ENCODE results near the gene PFKP.
"Not testable (repeated sequence)": the region's sequence is repeated elsewhere in the genome, so short reads cannot be mapped to it uniquely, and the experiment has no call there.

Gene PFKP

DNA sequence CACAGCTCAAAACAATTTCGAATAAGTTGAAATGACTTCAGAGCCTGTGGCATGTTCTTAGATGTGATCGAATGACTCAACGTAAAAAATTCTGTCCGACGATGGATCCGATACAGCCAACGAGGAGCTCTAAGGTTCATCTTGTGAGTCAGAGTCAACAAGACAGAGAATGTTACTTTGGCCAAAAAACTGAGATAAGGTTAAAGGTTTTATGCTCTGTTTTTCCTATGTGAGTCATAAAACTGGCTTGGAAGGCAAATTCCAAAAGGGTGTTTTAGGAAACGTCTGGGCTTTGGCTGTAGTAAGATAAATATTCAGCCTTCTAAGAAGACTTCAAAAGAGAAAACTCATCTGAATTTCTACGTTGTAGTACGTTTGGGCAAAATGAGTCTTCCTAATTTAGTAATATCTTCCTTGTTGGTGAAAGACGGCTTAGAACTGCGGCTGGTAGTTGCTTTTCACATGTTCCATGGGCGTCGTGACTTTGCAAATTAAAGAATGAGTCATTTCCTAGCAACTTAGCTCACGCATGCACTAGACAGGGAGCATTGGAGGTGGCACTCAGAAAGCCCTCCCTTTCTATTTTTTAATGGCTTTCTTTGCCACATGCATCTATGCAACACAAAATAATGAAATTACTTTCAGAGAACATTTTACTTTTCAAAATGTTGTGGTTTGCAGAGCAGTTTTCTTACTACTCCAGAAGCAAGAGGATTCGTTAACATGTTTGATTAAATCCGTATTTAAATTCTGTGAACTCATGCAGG, 28.2 kb downstream of the PFKP start:
- in situ Hi-C loops (cut with MboI; ENCODE audit: low sequenced_read_pairs), result no loop called here

DNA sequence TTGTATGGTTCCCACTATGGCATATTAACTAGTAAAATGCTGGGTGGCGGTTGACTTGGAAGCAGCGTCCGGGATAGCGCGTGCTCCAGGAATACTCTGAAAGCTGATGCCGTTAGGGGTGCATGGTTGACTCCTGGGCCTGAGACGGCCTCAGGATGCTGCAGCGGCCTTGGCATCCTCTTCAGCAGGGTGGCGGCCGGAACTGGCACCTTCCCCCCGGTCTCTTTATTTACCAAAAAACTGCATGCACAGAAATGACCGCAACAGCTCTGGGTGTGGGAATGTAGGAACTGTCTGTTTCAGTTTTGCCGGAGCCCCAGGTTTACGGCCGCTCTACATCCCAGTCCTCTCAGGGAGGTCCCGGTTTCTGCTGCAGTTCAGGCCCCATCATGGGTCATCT, 28.8 kb downstream of the PFKP start:
- in situ Hi-C loops (cut with MboI; ENCODE audit: low sequenced_read_pairs), result no loop called here

DNA sequence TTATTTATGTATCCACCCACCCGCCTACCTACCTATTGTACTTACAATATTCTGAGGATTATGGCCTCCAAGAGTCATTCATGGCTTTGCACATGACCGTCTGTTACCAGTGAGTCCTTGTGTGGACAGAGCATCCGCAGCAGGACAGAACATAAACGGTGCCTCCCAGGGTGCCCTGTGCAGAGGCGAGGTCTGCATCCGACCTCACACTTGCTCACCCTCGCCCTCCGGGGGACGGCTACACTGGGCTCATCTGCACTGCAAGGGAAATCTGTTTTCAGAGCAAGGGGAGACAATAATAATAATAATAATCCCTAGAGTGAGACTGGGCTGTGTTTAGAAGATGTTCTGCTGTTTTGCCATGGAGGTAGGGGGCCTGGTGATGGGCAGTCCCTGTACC, 29.8 kb downstream of the PFKP start:
- in situ Hi-C loops (cut with MboI; ENCODE audit: low sequenced_read_pairs), result no loop called here

DNA sequence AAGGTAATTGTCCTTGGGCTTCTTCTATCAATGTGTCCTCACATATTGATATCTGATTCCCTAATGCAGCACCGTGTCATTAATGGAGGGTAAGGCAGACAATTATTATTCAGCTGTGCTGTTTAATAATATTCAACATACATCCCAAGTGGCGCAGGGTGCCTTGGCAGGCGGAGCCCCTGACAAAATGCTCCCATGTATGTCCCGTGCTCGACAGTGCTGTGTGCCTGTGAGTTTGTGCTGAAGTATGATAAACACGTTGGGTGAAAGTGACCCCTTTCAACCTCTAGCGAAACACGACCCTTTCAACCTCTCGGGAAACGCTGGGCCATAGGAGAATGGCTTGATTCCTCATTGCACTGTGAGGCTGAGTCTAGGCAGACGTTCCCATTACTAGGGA, 31.3 kb downstream of the PFKP start:
- in situ Hi-C loops (cut with MboI; ENCODE audit: low sequenced_read_pairs), result no loop called here

DNA sequence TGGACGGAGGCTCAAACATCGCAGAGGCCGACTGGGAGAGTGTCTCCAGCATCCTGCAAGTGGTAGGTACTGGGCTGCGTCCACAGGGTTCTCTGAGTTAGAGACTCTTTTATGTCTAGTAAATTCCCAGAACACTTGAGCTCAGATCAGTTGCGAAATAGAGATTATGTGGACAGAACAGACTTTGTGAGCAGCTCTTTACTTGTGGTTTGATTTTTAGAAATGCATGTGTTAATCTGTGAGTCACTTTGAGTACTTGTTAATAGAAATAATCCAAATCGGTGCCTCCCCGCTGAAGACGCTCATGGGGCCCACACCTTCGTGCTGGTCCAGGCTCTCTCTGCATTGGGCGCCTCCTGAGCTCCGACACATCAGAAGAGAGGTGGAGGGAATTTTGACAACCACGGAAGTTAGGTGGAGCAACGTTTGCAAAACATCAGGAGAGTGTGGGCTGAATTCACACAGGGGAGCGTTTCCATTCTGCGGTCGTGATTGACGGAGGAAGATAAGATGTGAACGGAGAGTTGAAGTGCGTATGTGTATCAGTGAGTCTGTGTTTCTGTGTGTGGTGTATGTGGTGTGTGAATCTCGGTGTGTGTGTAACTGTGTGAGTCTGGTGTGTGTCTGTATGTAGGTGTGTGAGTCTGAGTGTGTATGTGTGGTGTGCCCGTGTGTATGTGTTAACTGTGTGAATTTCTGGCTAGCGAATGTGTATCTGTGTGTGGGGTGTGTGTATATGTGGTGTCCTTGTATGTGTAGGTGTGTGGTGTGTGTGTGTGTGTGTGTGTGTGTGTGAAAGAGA, 32.1 kb downstream of the PFKP start:
- in situ Hi-C loops (cut with MboI; ENCODE audit: low sequenced_read_pairs), result no loop called here

DNA sequence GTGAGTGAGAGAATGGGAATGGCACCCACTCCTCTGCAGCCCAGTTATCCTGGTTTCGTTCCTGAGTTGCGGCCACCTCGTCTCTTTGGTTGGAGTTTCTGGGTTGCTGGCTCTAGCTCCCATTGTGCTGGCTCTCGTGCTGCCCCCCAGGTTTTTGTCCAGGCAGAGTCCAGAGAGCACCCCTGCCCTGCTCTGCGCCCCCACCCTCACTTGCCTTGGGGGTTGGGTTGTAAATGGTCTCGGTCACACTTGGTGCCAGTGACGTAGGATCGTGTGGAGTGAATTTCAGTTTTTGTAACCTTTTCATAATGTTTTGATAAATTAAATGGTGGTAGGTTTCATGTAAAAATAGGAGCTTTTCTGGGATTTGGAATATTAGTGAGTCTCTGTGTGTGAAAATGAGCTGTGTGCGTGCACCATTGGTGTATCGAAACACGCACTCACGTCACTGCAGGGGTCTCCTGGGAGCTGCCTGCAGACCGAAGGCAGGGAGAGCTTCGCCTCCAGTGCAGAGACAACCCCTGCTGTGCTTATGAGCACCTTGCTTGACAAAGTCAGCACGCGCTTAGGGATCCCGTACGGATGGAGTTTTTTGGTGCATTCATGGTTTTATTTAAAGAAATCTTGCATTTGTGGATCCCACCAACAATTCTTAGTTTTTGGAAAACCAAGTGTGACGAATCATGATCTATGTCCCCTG, 32.9 kb downstream of the PFKP start:
- in situ Hi-C loops (cut with MboI; ENCODE audit: low sequenced_read_pairs), result no loop called here

DNA sequence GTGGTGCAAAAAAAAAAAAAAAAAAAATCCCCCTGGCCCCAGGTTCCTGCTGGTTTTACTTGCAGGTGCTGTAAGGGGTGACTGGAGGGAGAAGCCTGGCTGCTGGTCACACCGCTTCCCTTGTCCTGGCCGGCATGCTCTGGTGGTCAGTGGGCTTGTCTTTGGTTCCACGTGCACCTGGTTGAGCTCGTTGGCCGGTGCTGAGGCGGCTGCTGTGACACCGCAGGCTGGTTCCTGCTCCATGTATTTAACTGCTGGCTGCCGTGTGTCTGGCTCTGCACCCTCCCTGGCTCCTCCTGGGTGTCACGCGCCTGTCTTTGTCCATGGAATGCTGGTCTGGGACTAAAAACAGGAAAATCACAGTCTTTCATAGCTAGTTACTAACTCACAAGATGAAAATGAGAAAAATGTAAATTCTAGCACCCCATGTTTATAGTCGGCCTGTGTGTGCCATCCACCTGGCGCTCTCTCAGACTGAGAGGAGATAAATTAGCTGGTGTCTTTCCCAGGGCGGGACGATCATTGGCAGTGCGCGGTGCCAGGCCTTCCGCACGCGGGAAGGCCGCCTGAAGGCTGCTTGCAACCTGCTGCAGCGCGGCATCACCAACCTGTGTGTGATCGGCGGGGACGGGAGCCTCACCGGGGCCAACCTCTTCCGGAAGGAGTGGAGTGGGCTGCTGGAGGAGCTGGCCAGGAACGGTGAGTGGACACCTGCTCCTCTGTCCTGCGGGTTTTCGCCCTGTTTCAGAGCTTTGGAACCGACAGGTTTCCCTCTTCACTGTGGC, 33.7 kb downstream of the PFKP start:
- in situ Hi-C loops (cut with MboI; ENCODE audit: low sequenced_read_pairs), result no loop called here

DNA sequence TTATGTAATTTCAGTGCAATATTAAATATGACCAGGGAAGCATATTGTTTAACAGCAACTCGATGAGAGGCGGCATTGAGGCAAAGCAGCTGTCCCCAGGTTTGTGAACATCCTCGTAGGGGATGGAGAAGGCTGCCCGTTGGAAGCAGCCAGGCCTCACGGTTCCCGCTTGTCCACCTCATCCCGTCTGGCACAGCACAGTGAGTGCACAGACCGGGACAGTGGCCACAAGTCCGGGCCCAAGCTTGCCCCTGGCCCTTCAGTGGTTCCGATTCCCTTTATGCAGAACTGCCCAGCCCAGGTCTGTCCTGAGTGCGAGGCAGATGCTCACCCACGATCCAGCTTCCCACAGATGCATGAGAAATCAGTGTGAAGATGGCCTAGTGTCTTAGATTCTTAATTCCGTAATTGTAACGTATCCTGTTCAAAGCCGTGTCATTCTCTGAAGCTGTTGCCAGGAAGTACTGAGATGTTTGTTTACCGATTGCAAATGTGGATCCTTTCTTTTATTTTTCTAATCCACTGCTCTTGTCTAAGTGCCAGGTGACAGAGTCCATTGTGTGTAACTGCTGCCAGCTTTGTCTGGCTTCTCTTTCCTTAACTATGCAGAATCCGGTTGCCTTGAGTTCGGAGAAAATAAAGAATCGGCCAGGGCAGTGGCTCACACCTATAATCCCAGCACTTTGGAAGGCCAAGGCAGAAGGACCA, 35.5 kb downstream of the PFKP start:
- in situ Hi-C loops (cut with MboI; ENCODE audit: low sequenced_read_pairs), result no loop called here

DNA sequence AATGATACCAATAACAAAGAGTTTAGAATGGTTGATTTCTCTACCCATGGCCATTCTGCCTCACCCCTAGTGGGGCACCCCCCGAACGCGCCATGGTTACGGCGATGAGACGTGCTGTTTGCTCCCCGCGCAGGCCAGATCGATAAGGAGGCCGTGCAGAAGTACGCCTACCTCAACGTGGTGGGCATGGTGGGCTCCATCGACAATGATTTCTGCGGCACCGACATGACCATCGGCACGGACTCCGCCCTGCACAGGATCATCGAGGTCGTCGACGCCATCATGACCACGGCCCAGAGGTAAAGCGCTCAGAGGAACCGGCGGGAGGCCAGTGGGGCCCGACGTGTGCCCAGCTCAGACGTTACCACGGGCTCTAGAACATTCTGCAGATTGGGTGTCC, 36.3 kb downstream of the PFKP start:
- in situ Hi-C loops (cut with MboI; ENCODE audit: low sequenced_read_pairs), result no loop called here

DNA sequence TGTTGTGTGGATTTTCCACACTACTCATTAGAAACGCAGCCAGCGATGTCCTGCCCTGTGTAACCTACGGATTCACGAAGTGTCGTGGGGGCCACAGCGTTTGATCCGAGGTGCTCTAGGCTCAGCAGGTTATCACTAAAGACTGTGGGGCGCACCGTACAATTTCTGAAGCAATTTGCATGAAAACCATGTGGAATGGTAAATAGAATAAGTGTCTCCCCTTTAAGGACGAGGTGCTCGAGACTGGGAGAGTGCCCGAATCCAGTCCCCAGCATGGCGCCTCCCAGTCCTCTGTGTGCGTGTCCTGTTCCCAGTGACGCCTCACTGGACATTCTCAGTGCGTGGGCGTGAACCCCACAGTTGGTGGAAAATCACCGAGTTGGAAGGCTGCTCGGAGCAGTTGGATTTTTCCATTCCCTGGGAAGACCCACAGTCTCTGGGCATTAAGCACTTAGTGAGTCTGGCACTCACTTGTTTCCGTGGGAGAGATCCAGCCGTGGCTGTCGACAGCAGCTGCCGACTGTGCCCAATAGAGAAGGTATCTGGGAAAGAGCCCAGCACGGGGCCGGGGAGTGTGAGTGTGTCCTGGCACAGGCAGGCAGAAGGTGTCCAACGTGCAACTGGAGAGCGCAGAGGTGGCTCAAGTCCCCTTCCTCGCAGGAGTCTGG, 37.0 kb downstream of the PFKP start:
- in situ Hi-C loops (cut with MboI; ENCODE audit: low sequenced_read_pairs), result no loop called here

DNA sequence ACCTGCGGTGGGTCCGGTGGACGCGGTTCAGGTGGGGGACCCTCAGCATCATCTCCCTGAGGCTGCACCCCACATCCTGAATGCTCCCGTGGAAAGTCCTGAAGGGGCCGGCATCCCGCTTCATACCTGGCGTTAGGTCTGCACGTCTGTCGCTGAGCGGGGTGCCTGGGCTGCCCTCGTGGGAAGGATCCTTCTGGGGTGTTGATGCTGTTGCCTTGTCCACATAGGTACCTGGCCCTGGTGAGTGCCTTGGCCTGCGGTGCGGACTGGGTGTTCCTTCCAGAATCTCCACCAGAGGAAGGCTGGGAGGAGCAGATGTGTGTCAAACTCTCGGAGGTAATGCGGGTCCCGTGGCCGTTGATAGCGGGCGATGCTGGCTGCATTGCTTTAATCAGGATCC, 37.8 kb downstream of the PFKP start:
- in situ Hi-C loops (cut with MboI; ENCODE audit: low sequenced_read_pairs), result no loop called here

DNA sequence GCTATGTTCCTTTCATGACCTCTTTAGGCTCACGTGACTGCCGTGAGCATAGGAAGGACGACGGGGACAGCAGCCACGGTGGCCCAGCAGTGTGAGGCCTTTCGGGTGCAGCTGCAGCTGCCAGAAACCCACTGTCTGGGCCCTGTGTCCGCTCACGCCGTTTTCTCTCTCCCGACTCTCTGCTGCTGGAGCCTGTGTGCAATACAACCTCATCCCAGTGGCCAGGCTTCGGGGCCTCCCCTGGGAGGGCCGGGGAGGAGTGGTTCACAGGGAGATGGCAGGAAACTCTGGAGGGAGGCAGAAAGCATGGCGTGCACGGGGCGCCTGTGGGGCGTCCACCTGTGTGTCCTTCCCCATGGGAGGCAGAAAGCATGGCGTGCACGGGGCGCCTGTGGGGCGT, 38.6 kb downstream of the PFKP start:
- in situ Hi-C loops (cut with MboI; ENCODE audit: low sequenced_read_pairs), result no loop called here

DNA sequence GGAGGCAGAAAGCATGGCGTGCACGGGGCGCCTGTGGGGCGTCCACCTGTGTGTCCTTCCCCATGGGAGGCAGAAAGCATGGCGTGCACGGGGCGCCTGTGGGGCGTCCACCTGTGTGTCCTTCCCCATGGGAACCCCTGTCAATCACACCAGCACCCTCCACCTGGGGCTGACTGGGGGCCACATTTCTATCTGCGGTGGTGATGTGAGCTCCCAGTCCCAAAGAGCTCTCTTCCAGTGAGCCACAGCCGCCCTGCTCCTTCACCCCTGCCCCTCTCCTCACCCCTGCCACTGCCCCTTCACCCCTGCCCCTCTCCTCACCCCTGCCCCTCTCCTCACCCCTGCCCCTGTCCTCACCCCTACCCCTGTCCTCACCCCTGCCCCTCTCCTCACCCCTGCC, 39.0 kb downstream of the PFKP start:
- in situ Hi-C loops (cut with MboI; ENCODE audit: low sequenced_read_pairs), result not testable (repeated sequence)

DNA sequence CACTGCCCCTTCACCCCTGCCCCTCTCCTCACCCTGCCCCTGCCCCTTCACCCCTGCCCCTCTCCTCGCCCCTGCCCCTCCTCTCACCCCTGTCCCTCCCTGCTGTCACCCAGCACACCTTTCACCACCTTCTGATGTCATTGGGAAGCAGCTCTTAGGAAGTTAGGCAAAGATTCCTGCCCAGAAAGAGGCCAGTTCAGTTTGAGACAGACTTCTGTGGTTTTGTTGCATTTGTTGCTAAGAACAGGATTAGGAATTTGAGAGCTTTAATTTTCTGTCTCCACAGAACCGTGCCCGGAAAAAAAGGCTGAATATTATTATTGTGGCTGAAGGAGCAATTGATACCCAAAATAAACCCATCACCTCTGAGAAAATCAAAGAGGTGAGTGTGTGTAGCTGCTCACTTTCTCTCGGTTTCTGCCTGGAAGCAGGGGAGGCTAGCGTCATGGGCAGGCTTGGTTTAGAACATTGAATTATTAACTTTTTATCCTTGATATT, 39.6 kb downstream of the PFKP start:
- in situ Hi-C loops (cut with MboI; ENCODE audit: low sequenced_read_pairs), result no loop called here

DNA sequence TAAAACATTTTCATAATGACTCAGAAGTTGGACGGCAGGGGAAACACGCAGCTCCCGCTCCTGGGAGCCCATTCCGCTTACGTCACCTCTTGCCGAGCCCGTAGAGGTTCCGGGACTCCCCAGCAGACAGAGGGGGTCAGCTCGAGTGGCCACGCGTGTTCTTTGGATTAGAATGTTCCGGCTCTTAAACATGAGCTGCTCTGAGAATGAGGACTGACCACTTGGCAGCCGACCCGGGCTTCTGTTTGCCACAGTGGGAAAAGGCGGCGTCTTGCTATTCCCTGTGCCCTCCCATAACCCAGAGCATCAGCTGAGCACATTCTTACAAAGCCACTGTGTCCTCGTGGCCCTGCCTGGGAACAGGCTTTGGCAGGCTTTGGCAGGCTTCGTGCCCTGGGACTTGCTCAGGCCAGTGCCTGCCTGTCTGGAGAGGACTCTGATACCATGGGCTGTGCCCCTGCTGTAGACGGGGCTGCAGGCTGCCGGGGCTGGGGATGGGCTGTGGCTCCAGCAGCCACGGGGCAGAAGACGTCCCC, 40.1 kb downstream of the PFKP start:
- in situ Hi-C loops (cut with MboI; ENCODE audit: low sequenced_read_pairs), result no loop called here

DNA sequence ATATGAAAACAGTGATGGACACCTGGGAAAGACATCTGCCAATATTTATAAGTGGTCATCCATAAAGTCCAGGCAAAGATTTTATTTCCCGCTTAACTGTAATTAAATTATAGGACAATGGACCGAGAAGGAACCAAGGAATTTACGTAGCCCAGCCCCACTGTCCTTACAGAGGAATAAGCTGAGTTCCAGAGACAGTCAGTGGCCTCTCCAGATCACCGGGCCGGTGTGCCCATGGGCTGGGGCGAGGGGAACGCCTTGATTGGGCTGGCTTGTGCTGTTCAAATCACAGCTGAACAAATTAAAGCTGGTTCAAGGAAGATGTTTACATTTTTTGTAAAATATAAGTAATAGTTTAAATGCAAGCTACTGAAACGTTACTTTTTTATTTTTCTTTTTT, 40.7 kb downstream of the PFKP start:
- in situ Hi-C loops (cut with MboI; ENCODE audit: low sequenced_read_pairs), result no loop called here

DNA sequence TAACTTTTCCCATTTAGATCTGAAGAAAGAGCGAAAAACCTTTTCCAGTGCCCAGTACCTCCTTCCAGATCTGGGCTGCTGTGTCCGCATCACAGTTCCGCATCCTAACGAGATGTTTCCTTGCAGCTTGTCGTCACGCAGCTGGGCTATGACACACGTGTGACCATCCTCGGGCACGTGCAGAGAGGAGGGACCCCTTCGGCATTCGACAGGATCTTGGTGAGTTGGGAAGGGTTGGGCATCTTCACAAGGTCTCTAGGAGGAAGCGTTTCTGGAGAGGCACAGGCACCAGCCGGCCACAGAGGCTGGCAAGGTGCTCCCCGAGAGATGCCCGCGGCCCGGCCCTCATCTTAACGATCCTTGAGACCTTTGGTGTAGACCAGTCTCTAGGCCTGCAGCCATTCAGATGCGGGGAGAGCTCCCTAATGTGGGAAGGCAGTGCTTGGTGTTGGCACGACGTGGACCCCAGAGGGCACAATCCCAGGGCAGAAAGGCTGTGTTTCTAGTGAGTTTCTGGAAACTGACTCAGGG, 41.3 kb downstream of the PFKP start:
- in situ Hi-C loops (cut with MboI; ENCODE audit: low sequenced_read_pairs), result no loop called here

DNA sequence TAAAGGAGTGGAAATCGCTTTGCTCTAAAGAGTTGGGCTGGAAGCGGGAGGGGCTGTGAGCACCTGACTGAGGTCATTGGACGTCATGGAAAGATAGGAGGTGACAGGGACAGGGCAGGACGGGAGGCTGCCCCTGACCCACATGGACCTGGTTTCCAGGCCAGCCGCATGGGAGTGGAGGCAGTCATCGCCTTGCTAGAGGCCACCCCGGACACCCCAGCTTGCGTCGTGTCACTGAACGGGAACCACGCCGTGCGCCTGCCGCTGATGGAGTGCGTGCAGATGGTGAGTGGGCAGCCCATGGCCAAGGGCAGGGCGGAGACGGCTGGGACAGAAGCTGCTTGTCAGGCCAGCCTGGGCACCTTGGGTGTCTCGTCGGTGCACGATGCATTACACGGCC, 41.8 kb downstream of the PFKP start:
- in situ Hi-C loops (cut with MboI; ENCODE audit: low sequenced_read_pairs), result no loop called here

DNA sequence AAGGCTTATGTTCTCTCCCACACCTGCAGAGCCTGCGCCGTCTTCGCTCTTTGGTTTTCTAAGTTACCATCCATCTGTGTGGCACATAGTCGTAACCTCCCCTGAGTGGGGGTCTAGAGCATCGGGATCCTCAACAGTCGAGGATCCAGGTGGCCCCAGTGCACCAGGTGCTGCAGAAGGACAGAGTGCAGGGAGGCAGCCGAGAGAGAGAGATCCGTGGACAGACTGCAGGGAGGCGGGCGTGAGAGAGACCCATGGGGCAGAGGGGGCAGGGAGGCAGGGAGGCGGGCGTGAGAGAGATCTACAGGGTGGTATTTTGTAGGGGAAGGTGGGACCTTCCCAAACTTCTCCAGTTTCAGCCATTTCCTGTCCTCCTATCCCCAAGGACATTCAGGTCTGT, 42.3 kb downstream of the PFKP start:
- in situ Hi-C loops (cut with MboI; ENCODE audit: low sequenced_read_pairs), result no loop called here
